ENCODE data around the gene OSBPL7. TPM values are rescaled to one million over a fixed set of nuclear protein-coding genes. Genes with fewer than 3 reads are reported as not detected.

The OSBPL7 gene
- total RNA-seq, 1 experiment from 2014 or later: 20.5 TPM

DNA sequence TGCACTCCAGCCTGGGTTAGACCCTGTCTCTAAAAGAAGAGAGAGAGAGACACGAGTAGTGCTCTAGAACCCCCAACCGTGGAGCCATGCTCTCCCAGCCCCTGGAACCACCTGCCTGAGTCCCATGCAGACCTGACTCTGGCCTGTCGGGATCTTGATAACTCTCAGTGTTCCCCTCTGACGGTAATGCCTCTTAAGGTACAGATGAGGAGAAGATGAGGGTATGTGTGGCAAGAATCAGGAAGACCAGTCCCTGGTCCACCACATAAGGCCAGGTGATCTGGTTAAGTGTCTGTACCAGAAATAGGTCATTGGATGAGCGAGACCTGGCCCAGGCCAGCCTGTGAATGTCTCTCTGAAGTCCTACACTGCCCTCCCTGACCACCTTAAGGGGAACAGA, 18.4 kb downstream of the OSBPL7 start:
- ATAC-seq (no peak), DNase-seq (ENCODE audit: low read depth, low spot score) (no peak)
- Histone ChIP-seq H3K4me1 (ENCODE audit: control insufficient read depth in 1 of 2, insufficient read depth in 2 of 2, low read length in 2 of 2) (no peaks in the 10 kb centered on the region), H4K20me1 (ENCODE audit: insufficient read depth) (no peaks in the 10 kb centered on the region), H3K9me3 (ENCODE audit: control insufficient read depth in 1 of 2, insufficient read depth in 1 of 2, low read depth in 1 of 2, low read length in 2 of 2) (no peaks in the 10 kb centered on the region), H3K9ac (ENCODE audit: low read length) (no peak overlapping the region), H3K9me2 (ENCODE audit: insufficient read depth) (no peaks in the 10 kb centered on the region), H3K27me3 (ENCODE audit: insufficient read depth, low read length) (peaks cover 11% of the 10 kb centered on the region; the same call in 1 of the 2 replicates), H2AFZ (ENCODE audit: low read depth, low read length, poor library complexity, severe bottlenecking) (no peak overlapping the region), H3K27ac (ENCODE audit: low read depth, low read length) (no peak overlapping the region), H3K4me3 (replicated peaks in 1 of 2; ENCODE audit: low read depth in 1 of 2, low read length in 2 of 2) (no peak overlapping the region), H3K79me2 (ENCODE audit: insufficient read depth, low read length) (no peaks in the 10 kb centered on the region), H3K36me3 (ENCODE audit: control insufficient read depth in 1 of 2, insufficient read depth in 2 of 2, low read length in 2 of 2) (0 out of 4 replicates have a peak, but pooled peaks cover 0 to 5% of the 10 kb centered on the region in 2 experiments), H3K4me2 (ENCODE audit: low read length) (no peak overlapping the region)
- intact Hi-C loops (cut with micrococcal nuclease): loop anchor here (5.0 kb wide), 1 partner anchor 71 kb away; the partner anchor contains the start of gene TBX21
- ChIA-PET CTCF (no interaction called here), POLR2A (no interaction called here), RAD21 (ENCODE audit: low non-redundant PET in 1 of 2, low total read pairs in 2 of 2, uncharacterized antibody in 2 of 2, unreplicated experiment in 2 of 2) (no interaction called here)
- no peak for TF ChIP-seq POLR2AphosphoS5 (IDR thresholded peaks at IDR 0.05; ENCODE audit: low read depth, low read length)
- TF ChIP-seq CEBPB (IDR thresholded peaks at IDR 0.05; ENCODE audit: low read depth): no peak
- TF ChIP-seq EZH2phosphoT487 (IDR thresholded peaks at IDR 0.05; ENCODE audit: borderline replicate concordance): no peak
- TF ChIP-seq, protein P1, sequence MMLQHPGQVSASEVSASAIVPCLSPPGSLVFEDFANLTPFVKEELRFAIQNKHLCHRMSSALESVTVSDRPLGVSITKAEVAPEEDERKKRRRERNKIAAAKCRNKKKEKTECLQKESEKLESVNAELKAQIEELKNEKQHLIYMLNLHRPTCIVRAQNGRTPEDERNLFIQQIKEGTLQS (IDR thresholded peaks at IDR 0.05): no peak
- TF ChIP-seq EZH2 (IDR thresholded peaks at IDR 0.05): no peak
- TF ChIP-seq ZFX (IDR thresholded peaks at IDR 0.05): no peak
- no peak for TF ChIP-seq YY1 (IDR thresholded peaks at IDR 0.05; ENCODE audit: extremely low read depth, insufficient replicate concordance, low read depth, low read length)
- TF ChIP-seq, protein P2, sequence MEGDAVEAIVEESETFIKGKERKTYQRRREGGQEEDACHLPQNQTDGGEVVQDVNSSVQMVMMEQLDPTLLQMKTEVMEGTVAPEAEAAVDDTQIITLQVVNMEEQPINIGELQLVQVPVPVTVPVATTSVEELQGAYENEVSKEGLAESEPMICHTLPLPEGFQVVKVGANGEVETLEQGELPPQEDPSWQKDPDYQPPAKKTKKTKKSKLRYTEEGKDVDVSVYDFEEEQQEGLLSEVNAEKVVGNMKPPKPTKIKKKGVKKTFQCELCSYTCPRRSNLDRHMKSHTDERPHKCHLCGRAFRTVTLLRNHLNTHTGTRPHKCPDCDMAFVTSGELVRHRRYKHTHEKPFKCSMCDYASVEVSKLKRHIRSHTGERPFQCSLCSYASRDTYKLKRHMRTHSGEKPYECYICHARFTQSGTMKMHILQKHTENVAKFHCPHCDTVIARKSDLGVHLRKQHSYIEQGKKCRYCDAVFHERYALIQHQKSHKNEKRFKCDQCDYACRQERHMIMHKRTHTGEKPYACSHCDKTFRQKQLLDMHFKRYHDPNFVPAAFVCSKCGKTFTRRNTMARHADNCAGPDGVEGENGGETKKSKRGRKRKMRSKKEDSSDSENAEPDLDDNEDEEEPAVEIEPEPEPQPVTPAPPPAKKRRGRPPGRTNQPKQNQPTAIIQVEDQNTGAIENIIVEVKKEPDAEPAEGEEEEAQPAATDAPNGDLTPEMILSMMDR (IDR thresholded peaks at IDR 0.05 in 2 of 3, conservative IDR thresholded peaks at IDR 0.05 in 1 of 3; ENCODE audit: borderline replicate concordance in 1 of 3, insufficient read depth in 1 of 3, low read depth in 2 of 3, low read length in 2 of 3): no peak
- no peak for TF ChIP-seq SRF (IDR thresholded peaks at IDR 0.05; ENCODE audit: low read depth)
- no peak for TF ChIP-seq EGR1 (IDR thresholded peaks at IDR 0.05; ENCODE audit: low read depth)
- TF ChIP-seq TCF7L2 (IDR thresholded peaks at IDR 0.05; ENCODE audit: borderline replicate concordance, extremely low read depth, insufficient read depth, insufficient read length): no peak
- TF ChIP-seq RAD21 (IDR thresholded peaks at IDR 0.05; ENCODE audit: low read depth): no peak
- TF ChIP-seq, protein P3, sequence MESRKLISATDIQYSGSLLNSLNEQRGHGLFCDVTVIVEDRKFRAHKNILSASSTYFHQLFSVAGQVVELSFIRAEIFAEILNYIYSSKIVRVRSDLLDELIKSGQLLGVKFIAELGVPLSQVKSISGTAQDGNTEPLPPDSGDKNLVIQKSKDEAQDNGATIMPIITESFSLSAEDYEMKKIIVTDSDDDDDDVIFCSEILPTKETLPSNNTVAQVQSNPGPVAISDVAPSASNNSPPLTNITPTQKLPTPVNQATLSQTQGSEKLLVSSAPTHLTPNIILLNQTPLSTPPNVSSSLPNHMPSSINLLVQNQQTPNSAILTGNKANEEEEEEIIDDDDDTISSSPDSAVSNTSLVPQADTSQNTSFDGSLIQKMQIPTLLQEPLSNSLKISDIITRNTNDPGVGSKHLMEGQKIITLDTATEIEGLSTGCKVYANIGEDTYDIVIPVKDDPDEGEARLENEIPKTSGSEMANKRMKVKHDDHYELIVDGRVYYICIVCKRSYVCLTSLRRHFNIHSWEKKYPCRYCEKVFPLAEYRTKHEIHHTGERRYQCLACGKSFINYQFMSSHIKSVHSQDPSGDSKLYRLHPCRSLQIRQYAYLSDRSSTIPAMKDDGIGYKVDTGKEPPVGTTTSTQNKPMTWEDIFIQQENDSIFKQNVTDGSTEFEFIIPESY (IDR thresholded peaks at IDR 0.05; ENCODE audit: extremely low read depth, insufficient replicate concordance, low read length): no peak
- TF ChIP-seq FOSL1 (IDR thresholded peaks at IDR 0.05; ENCODE audit: low read depth): no peak
- TF ChIP-seq, protein P4, sequence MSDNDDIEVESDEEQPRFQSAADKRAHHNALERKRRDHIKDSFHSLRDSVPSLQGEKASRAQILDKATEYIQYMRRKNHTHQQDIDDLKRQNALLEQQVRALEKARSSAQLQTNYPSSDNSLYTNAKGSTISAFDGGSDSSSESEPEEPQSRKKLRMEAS (IDR thresholded peaks at IDR 0.05): no peak
- TF ChIP-seq SIN3A (IDR thresholded peaks at IDR 0.05; ENCODE audit: low read depth): no peak
- BruUV-seq (replicated peaks): no TSS peak

All from HCT116 (cell line).